SK-N-MC (cell line): ENCODE measurements around the gene COL13A1.

Source experiments
- DNase-seq: peaks from one replicate; pipeline ENCODE4 v3.0.0-alpha.2; 2011; ENCODE audit warnings: low read depth, low spot score
- H3K27ac ChIP-seq: fragments of 200-600 bp; sonication (generic); 2 replicates; pipeline ENCODE4 v1.5.1; 2016; ENCODE audit warnings: mixed run types
- H3K36me3 ChIP-seq: fragments of 200-600 bp; sonication (generic); 2 replicates; pipeline ENCODE4 v1.6.1; 2017; ENCODE audit warnings: antibody characterized with exemption, low read length, mixed read lengths; ENCODE audit not compliant: insufficient read depth
- H3K4me3 ChIP-seq: fragments of 200-600 bp; sonication (generic); 2 replicates; pipeline ENCODE4 v1.5.1; 2016
- H3K9ac ChIP-seq: fragments of 200-600 bp; sonication (generic); 2 replicates; pipeline ENCODE4 v1.8.0; 2017; ENCODE audit warnings: mixed run types, mixed read lengths; ENCODE audit not compliant: insufficient read length
- H3K9me3 ChIP-seq: fragments of 200-600 bp; sonication (generic); 2 replicates; pipeline ENCODE4 v1.6.1; 2017; ENCODE audit warnings: low read depth, mild to moderate bottlenecking, antibody characterized with exemption, low read length, moderate library complexity, mixed read lengths
- EZH2 ChIP-seq: fragments of 200-600 bp; sonication (generic); IDR thresholded peaks from one replicate; pipeline ENCODE4 v1.6.1; 2017; ENCODE audit warnings: antibody characterized with exemption
- FOXP2 ChIP-seq: optimal IDR thresholded peaks from 2 replicates; pipeline ENCODE3; 2011; ENCODE audit warnings: mild to moderate bottlenecking, moderate library complexity; ENCODE audit not compliant: insufficient read depth; ENCODE audit errors: extremely low read length, control extremely low read depth
- POLR2AphosphoS5 ChIP-seq: IDR thresholded peaks from 2 replicates; pipeline ENCODE4 v1.6.1; 2012; ENCODE audit warnings: mild to moderate bottlenecking, low read depth, low read length, borderline replicate concordance

COL13A1 gene

GRCh38 chr10:69820817-69821216 is 19.1 kb downstream of the COL13A1 start:
- Histone ChIP-seq H3K27ac (no peak overlapping the region), H3K4me3 (no peak overlapping the region), H3K9me3 (no peaks in the 10 kb centered on the region), H3K36me3 (no peaks in the 10 kb centered on the region), H3K9ac (no peak overlapping the region)
- DNase-seq = no peak
- TF ChIP-seq EZH2 = no peak
- no peak for TF ChIP-seq FOXP2
- no peak for TF ChIP-seq POLR2AphosphoS5

- H3K9me3 ChIP-seq = no peaks in the 10 kb centered on the region
- H3K36me3 ChIP-seq = no peaks in the 10 kb centered on the region
- TF ChIP-seq FOXP2 = no peak
- no peak for TF ChIP-seq EZH2
- TF ChIP-seq POLR2AphosphoS5 = no peak
- no peak overlapping the region for H3K27ac ChIP-seq
- no peak overlapping the region for H3K9ac ChIP-seq
- no peak overlapping the region for H3K4me3 ChIP-seq
- DNase-seq = no peak
Measured at GRCh38 chr10:69825604-69826003, 23.9 kb downstream of the COL13A1 start.

GRCh38 chr10:69826094-69826493 is 24.4 kb downstream of the COL13A1 start:
- H3K9ac ChIP-seq = no peak overlapping the region
- no peak for DNase-seq
- H3K36me3 ChIP-seq = no peaks in the 10 kb centered on the region
- H3K4me3 ChIP-seq = no peak overlapping the region
- no peaks in the 10 kb centered on the region for H3K9me3 ChIP-seq
- TF ChIP-seq FOXP2 (no peak), EZH2 (no peak), POLR2AphosphoS5 (no peak)
- H3K27ac ChIP-seq = no peak overlapping the region

- Histone ChIP-seq H3K9ac (no peak overlapping the region), H3K27ac (no peak overlapping the region), H3K36me3 (no peaks in the 10 kb centered on the region), H3K4me3 (no peak overlapping the region), H3K9me3 (no peaks in the 10 kb centered on the region)
- TF ChIP-seq FOXP2 = no peak
- TF ChIP-seq POLR2AphosphoS5 = no peak
- DNase-seq = no peak
Measured at GRCh38 chr10:69826789-69827554, 25.3 kb downstream of the COL13A1 start.

- DNase-seq = no peak
- Histone ChIP-seq H3K27ac (no peak overlapping the region), H3K9ac (no peak overlapping the region), H3K9me3 (no peaks in the 10 kb centered on the region), H3K4me3 (no peak overlapping the region), H3K36me3 (no peaks in the 10 kb centered on the region)
- TF ChIP-seq FOXP2 = no peak
- TF ChIP-seq POLR2AphosphoS5 = no peak
- no peak for TF ChIP-seq EZH2
Measured at GRCh38 chr10:69828144-69828870, 26.6 kb downstream of the COL13A1 start.

GRCh38 chr10:69829775-69830174 is 28.1 kb downstream of the COL13A1 start:
- no peaks in the 10 kb centered on the region for H3K9me3 ChIP-seq
- no peaks in the 10 kb centered on the region for H3K36me3 ChIP-seq
- H3K4me3 ChIP-seq = no peak overlapping the region
- no peak for DNase-seq
- TF ChIP-seq POLR2AphosphoS5 = no peak
- no peak for TF ChIP-seq FOXP2
- TF ChIP-seq EZH2 = no peak
- no peak overlapping the region for H3K27ac ChIP-seq
- H3K9ac ChIP-seq = no peak overlapping the region

GRCh38 chr10:69831231-69831855 is 29.6 kb downstream of the COL13A1 start:
- TF ChIP-seq FOXP2 (no peak), POLR2AphosphoS5 (no peak), EZH2 (no peak)
- no peak overlapping the region for H3K4me3 ChIP-seq
- H3K36me3 ChIP-seq = no peaks in the 10 kb centered on the region
- H3K9ac ChIP-seq = no peak overlapping the region
- no peaks in the 10 kb centered on the region for H3K9me3 ChIP-seq
- no peak overlapping the region for H3K27ac ChIP-seq
- DNase-seq = no peak

GRCh38 chr10:69835233-69835632 is 33.5 kb downstream of the COL13A1 start:
- Histone ChIP-seq H3K9ac (no peak overlapping the region), H3K27ac (no peak overlapping the region), H3K36me3 (no peaks in the 10 kb centered on the region), H3K9me3 (no peaks in the 10 kb centered on the region), H3K4me3 (no peak overlapping the region)
- no peak for DNase-seq
- TF ChIP-seq EZH2 (no peak), POLR2AphosphoS5 (no peak), FOXP2 (no peak)
